Glomerular endothelial cell (primary cell): Measurements from ENCODE around the gene URB1. TPM values are rescaled to one million over a fixed set of nuclear protein-coding genes. Genes with fewer than 3 reads are reported as not detected.

Experiments
- DNase-seq: peaks from one replicate; pipeline ENCODE4 v3.0.0-alpha.2; 2011; ENCODE audit warnings: low read depth, low spot score; ENCODE audit errors: extremely low read depth
- total RNA-seq: library from RNA; depleted of rRNA; stranded (reverse); fragments of >200 nt; gene quantifications from 2 replicates; pipeline ENCODE4 v1.2.3, GENCODE V29; 2015

Gene URB1
- total RNA-seq, 1 donor from 2014 or later: 20.2 TPM

DNA sequence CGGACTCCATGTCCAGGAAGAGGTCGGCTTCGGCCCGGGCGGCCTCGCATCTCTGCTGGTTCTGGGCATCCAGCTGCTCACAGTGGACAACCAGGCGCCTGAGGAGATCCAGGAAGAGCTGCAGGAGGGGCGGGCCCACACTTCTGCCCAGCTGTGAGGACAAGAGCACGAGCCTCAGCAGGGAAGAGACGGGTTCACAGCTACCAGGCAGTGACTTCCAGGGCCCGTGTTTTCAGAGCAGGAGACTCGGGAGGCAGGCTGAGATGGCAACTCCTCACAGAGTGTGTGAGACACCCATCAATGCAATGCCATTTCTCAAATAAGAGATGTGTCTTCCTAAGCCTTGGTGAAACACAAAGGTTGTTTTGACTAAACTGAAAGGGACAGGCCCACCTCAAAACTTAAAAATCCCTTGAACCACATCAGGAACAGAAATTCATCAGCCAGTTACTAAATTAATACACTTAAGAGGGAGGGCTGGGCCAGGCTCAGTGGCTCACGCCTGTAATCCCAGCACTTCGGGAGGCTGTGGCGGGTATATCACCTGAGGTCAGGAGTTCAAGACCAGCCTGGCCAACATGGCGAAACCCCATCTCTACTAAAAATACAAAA is 43.4 kb downstream of the URB1 start:
- no peak for DNase-seq

DNA sequence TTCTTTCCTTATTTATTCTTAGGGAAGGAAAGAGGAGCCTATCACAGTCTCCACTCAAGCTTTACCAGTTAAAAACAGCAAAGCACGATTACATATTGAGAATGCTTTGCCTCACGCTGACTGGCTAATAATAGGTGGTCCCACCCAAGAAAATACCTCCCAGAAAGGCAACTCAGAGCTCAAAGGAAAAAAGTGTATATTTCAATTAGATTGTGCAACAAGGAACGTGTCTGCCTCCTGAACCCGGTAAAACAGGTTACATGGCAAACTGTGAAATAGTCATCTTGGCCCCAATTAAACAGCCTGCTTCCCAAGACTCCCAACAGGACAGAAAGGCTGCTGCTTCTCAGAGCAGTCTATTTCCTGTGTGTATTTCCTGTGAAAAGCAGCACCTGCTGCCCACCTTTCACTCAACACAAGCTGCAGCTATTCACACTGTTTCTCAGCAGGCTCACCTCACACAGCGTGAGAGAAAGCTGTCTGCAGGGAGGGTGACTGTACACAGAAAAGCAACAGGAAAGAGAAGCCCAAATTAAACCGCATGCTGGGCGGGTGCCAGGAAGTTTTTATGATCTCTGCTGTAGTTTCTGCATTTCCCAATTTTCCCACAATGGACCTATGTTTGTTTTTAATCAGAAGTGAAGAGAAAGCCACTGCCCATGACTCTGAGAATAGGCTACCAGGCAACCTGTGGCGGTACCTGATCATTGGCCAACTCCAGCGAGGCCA is 44.0 kb downstream of the URB1 start:
- DNase-seq: no peak

DNA sequence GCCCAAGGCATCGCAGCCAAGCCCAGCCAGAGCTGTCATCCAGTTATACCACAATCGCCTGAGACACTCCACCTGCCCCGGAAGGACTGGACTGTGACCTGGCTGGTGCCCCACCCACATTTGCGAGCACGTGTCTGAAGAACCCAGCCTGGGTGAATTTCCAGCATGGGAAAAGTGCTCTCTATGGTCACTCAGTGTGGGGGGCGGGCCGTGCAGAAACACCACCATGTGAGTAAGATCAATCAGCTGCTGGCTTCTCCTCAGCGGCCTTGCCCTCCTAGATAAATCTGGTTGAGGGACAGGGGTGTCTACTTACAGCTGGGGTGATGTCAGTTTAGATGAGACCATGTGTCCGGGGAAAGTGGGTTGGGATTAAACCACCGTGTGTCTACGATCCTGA is 44.8 kb downstream of the URB1 start:
- no peak for DNase-seq

DNA sequence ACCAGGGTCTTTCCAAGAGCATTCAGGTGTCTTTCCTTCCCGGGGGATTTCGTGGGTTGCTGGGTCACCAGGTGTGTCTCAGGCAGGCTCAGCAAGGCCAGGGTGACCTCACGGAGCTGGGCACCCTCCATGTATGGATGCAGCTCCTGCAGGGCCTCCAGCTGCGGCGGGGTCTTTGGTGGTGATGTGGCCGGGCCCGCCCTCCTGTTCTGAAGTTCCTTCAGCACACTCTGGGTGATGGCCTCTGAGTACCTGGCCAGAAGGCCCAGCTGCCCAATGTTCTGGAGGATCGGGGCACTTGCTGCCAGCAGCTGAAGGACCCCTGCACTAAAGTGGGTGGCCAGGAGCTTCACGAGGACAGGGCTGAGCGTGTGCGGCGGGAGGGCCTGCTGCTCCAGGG is 45.5 kb downstream of the URB1 start:
- no peak for DNase-seq

DNA sequence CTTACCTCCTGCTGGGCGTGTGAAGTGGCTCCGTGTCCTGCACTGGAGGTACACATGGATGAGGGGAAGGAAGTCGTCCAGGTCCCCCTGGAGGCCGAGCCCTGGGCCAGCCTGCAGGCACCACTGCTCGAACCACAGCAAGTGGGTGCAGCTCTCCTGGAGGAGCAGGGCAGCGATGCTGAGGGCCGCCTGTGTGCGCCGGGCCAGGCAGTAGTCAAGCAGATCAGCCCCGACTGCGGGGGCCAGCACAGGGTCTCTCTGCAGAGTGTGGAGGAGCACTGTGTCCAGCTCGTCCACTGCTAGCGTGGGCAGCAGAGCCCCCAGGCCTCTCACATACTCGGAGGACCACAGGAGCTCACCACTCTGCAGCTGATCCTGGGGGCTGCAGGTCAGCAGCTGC is 45.9 kb downstream of the URB1 start:
- DNase-seq: no peak

DNA sequence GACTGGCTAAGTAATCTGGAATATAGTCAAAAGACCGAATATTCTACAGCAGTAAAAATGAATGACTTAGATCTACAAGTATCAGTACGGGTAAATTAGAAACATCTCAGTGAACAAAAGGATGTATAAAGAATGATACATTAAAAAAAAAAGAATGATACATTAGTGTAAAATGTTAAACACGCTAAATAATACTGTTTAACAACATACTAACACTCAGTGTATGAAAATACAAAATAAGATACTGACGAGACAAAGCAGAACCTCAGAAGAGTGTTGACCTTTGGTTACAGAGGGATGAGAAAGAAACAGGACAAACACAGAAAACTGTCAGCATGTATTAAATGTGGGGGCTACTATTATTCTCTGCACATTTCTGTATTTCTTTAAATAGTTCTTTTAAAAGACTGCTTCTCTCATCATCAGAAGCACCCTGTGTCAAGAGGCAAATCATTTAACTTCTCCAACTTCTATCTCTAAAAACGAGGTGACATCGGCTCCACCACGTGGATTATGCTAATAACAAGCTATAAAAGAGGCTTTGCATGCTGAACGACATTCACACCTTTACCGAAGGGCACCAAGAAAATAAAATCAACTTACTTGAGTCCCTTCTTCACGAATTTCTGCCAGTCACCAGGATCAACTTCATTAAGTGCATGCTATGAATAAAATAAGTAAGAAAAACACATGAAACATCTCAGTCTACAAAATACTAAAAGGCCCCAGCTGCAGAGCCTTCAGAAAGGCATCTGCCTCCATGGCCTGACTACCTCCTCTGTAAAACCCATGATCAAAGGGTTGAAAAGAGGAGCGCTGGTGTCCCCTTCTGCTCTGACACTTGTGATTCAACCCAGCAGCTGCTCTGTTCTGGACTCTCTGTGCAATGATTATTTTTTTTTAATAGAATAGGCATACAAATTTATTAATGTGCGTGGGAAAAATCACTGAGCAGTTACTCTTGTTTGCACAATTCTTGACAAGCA is 51.7 kb downstream of the URB1 start:
- DNase-seq: no peak

DNA sequence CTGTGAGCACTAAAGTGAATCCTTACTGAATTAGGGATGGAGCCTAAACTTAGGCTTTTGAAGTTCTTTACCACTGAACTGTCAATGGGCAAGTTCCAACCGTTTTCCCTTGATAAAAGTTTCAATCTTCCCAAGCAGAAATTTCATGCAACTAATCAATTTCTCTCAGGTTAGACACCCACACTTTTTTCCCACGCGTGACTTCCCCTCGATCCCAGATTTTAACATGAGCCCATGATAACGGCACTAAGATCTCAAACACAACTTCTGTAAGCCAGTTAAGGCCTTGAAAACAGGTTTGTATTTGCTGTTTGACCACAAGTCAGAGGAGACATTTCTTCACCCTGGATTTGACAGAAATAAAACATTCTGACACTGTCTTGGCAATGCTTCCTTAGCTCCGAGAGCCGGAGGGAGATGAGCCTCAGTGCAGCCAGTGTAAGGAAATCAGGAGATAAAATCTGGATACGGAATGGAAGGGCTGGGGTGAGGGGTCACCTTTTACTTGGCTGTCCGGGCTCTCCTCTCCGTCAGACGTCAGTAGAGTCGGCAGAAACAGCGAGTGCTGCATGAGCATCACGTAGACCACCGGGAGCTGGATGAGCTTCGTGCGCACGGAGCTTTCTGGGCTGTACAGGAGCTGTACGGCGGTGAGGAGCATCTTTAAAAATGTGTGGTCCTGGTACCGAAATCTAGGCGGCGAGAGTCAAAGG is 54.4 kb downstream of the URB1 start:
- DNase-seq: no peak

DNA sequence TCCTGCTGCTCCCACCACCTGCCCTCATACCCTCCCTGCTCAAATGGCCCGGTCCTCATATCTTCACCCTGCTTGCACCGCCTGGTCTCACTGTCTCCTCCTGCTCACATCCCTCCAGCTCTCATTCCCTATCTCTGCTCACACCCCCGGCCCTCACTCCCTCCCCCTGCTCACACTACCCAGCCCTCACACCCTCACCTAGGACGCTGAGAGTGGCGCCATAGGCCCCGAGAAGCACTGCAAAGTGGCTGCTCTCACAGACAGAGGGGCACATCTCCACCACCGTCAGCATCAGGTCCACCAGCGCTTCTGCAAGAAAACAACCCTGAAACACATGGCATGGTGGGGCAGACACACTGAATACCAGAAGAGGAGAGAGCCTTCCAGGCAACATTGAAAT is 55.6 kb downstream of the URB1 start:
- DNase-seq: no peak

DNA sequence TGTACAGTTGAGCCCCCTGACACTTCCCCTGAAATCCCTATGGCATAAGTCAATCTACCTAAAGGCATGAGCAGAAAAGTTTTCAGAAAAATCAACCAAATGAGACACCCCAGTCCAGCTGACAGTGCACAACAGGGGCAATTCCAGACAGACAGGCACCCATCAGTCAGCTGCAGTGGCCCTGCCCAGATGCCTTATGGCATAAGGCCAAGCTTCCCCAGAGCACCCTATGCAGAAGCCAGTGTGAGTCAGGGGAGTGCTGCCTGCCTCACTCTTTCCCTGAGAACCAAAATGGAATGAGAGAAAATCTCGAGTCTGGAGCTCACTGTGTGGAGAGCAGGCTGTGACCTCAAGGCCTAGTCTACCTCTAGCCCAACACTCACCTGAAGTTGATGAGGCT is 56.1 kb downstream of the URB1 start:
- DNase-seq: no peak

DNA sequence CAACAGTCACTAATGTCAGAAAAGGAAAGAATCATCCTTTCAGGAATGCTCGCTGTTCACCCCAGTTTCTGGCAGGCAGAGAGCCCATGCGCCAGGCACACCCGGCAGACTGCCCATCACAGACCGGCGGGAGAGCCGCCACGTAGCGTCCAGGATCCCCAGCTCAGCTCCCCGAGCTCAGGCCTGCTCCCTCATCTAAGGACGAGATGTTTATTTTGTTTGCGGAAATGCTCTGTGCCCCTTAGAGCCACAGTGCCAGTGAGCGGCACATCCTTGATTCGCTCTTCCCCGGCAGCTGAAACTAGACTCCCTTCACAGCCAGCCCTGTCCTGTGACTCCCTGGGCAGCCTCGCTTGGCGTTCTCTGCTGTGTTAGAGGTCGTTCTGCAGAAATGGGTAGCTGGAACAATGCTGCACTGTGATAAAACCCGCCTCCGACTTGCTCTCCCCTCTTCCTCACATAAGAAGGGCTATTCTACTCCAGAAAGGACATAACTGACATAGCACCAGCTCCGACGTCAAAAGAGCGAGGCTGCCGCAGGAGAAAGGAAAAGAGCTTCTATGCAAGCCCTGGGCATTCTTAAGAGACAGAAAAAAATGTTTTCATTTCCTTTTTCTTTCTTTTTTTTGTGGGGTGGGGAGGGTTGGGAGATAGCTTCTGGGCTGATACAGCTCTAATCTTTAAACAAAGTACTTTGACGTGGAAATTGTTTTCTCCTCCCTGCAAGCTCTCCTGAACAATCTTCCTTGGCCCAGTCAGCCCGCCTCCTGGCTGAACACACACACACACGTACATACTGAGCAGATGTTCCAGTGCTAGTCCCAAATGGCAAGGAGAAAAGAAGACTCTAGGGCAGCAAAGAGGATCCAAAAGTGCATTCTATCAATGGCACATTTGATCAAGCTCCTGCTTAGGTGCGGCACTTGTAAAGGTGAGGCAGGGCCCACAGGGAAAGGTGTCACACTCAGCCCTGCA is 56.9 kb downstream of the URB1 start:
- DNase-seq: no peak

DNA sequence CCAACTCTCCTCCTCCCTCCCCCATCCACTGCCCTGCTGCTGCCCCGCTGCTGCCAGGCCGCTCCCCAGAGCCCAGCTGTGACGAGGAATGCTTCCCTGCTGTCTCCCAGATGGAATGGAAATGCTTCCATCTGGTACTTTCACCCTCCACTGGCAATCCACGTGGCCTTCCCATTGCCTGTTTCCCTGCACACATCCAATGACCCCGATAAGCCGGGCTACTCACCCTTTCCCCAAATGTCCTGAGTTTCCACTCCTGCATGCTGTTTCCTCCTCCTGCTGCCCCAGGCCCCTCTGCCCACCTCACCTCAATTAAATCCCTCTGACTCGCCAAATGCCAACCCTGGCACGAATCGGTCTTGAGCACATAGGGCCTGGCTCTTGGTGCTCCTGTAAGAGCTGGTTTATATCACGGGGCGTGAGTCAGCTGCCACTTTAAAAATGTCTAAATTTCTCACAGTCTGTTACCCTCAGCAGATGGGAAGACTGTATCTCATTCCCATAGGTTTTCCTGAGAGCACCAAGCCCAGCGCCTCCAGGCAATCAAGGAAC is 57.8 kb downstream of the URB1 start:
- no peak for DNase-seq

DNA sequence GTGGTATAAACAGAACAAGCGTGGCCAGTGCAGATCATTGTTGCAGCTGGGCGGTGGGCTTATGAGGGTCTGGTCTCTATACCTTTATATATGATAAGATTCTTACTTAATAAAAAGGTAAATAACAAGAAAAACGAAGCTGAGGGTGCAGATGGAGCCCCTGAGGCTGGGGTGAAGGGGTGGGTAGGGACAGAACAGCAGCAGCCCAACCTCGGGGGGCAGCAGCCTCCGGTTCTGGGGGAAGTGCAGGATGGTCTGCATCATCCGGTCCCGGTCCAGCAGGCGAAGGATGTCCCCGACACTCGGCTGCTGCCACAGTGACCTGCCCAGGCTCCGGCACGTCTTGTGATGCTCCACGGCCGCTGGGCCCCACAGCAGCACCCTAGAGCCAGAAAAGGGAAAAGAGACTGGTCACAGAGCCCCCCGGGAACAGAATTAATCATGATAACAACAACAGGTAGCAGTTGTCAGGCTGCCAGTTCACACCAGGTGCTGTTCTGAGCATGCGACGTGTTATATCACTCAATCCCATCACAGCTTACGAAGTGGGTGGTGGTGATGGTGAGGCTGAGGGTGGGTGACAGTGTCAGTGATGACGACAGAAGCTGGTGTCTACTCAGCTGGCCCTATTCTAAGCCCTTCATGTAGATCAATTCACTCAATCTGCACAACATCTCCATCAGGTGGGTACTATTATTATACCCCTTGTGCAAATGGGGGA is 58.7 kb downstream of the URB1 start:
- DNase-seq: no peak

DNA sequence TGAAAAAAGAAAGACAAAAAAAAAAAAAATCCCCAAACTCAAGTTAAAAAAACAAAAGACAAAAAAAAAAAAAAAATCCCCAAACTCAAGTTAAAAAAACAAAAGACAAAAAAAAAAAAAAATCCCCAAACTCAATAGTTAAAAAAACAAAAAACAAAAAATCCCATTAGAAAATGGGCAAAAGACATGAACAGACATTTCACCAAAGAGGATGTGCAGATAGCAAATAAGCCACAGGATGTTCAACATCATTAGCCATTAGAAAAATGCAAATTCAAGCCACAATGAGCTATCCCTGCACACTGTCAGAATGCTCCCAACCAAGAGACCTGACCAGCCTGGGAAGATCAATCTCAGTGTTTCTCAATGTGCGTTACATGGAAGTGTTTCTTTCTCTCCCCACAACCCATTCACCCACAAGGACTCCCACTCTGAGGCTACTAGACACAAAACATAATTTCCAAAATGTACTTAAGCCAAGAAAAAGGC is 60.3 kb downstream of the URB1 start:
- no peak for DNase-seq

DNA sequence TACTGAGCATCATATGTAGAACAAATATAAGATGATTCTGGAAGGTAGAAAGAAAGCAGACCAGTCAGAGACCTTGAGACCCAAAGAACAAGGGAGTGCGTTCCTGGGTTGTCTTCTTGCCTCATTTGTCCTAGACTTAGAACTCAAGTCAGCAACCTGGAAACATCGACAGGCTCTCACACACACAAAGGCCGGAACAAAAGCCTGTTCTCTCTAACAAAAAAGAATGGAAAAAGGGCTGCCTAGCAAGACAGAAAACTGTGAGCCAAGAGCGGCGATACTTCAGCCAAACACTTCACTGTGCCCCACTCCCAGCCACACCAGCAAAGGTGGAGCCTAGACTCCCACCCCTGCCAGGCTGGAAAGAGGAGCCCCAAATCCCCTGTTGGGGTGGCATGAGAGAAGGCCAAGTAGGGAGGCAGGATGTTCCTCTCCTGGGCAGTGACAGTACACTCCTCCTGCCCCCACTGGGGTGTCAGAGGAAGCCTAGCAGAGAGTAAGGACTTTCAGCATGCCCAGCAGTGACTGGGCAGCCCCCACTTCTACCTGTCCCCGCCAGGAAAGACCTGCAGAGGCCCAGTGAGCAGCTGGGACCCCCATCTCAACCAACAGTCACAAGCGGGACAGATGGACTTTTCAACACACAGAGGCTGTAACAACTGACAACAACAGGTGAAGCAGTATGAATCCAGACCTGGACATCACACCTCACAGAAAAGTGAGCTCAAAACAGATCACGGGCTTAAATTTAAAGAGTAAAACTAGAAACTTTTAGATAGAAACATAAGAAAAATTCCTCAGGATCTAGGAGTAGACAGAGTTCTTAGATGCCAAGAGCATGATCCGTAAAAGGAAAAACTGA is 61.1 kb downstream of the URB1 start:
- no peak for DNase-seq

DNA sequence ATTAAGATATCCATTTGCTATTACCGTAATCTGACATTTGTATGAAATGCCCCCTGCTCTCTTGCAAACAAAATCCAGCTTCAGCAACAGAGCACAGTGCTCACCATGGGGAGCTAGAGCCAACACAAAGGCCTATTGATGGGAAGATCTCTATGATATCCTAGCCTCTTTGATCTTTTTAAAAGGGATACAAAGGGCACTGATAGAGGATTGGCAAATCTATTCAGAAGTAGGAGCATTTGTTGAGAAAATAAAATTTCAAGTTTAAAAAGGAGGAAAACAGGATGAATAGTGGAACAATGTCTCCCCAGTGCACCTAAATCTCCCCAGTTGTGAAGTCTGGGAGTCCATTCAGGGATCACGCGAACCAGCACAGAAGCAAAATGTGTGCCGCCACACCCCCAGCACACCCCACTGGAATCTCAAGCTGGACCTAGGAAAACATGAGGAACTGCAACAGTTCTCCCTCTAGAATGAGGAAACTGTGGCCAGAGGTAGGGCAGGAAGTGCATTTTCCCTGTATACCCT is 62.0 kb downstream of the URB1 start:
- DNase-seq: no peak

DNA sequence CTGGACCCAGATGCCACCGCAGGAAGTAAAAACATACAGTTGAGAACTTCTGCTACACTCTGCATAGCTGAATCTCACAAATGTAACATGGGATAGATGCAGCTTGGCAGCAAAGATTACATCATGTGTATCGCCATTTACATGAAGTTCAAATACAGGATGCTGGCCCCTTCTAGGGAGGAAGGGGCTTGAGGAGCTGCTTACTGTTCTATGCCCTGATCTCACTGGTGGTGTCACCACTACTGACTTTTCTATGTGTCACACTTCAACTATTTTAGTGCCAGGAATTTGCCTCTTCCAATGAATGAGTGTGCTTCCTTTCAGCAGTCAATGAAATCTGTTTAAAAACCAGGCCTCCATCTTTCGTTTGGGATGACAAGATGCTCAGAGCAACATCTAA is 63.0 kb downstream of the URB1 start:
- DNase-seq: peak; percentile 25

DNA sequence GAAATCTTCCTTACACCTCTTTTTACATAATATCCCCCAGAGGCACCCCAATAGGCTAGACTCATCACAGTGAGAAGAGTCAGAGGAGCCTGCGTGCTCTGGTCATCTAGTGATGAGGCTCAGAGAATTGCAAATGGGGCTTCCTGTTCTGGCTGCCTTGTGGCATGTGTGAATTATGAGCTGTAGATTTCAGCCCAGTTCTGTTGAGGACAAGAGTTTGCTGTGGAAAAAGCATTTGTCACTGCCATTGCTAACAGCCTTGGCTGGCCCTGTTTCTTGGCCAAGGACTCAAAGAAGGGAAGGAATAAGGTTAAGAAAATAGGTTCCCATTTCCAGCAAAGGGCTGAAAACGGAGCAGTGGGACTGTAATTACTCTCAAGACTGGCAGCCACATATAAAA is 63.5 kb downstream of the URB1 start:
- DNase-seq: no peak
